Natural killer cell (primary cell): Measurements from ENCODE around the gene OR1S1. TPM values are rescaled to one million over a fixed set of nuclear protein-coding genes. Genes with fewer than 3 reads are reported as not detected.

ENCODE experiments used
- ATAC-seq, 3 donors: fragments of 150-1000 bp in 2 of 3; fragments of 200-7000 bp in 1 of 3; cut with Tn5 transposase; 1 replicate in 1 of 3; 2 replicates in 2 of 3; pipeline ENCODE4 v1.10.0; 2021; ENCODE audit warnings: mild to moderate bottlenecking in 2 of 3, moderate library complexity in 2 of 3
- DNase-seq, 2 donors: peaks; one replicate each; pipeline versions ENCODE4 v3.0.0 to v3.0.0-alpha.2; 2013 to 2021; ENCODE audit warnings: mixed read lengths in 1 of 2
- H3K27ac ChIP-seq: one replicate; pipeline ENCODE4 v1.5.1; 2013; ENCODE audit warnings: mild to moderate bottlenecking, low read length
- H3K27me3 ChIP-seq: one replicate; pipeline ENCODE4 v1.6.1; 2013; ENCODE audit warnings: low read length; ENCODE audit not compliant: control insufficient read depth, insufficient read depth
- H3K36me3 ChIP-seq: one replicate; pipeline ENCODE4 v1.6.1; 2013; ENCODE audit warnings: low read length; ENCODE audit not compliant: control insufficient read depth, insufficient read depth
- H3K4me1 ChIP-seq: one replicate; pipeline ENCODE4 v1.6.1; 2013; ENCODE audit warnings: low read length; ENCODE audit not compliant: control insufficient read depth, insufficient read depth
- H3K4me3 ChIP-seq: one replicate; pipeline ENCODE4 v1.5.1; 2013; ENCODE audit warnings: low read length
- H3K9me3 ChIP-seq: one replicate; pipeline ENCODE4 v1.6.1; 2013; ENCODE audit warnings: low read length; ENCODE audit not compliant: control insufficient read depth, insufficient read depth
- H3K27ac Mint-ChIP-seq, 2 donors: one replicate each; pipeline ENCODE4 v1.8.0; 2022; ENCODE audit warnings: mild to moderate bottlenecking in 2 of 2, mixed read lengths in 2 of 2, moderate library complexity in 1 of 2
- H3K27me3 Mint-ChIP-seq, 2 donors: one replicate each; pipeline ENCODE4 v1.8.0; 2022; ENCODE audit warnings: low read depth in 2 of 2, mixed read lengths in 2 of 2
- H3K36me3 Mint-ChIP-seq: one replicate; pipeline ENCODE4 v1.8.0; 2022; ENCODE audit warnings: mixed read lengths
- H3K4me1 Mint-ChIP-seq, 2 donors: one replicate each; pipeline ENCODE4 v1.8.0; 2022; ENCODE audit warnings: mixed read lengths in 2 of 2
- H3K4me3 Mint-ChIP-seq: one replicate; pipeline ENCODE4 v1.8.0; 2022; ENCODE audit warnings: mild to moderate bottlenecking, moderate library complexity, mixed read lengths
- H3K9me3 Mint-ChIP-seq, 2 donors: one replicate each; pipeline ENCODE4 v1.8.0; 2022; ENCODE audit warnings: mixed read lengths in 2 of 2
- WGBS: methylation state at CpG from one replicate; pipeline ENCODE4 v1.1.7; 2013; ENCODE audit warnings: missing lambda C conversion rate; ENCODE audit not compliant: insufficient coverage; 5-methylcytosine and 5-hydroxymethylcytosine counted together
- intact Hi-C: fragments of 100-400 bp; cut with micrococcal nuclease; formaldehyde crosslinking; loops from one replicate; pipeline ENCODE4 v1.14.2; 2022
- total RNA-seq, 4 donors: library from RNA; stranded (reverse); fragments of 120-200 nt in 1 of 4; gene quantifications; one replicate each; pipeline versions ENCODE4 v1.2.3 to v1.2.4, GENCODE V29; 2013 to 2022
- TF ChIP-seq, protein P1 (sequence below): fragments of 200-600 bp; IDR thresholded peaks from one replicate; pipeline ENCODE4 v1.8.0; 2022; ENCODE audit warnings: antibody characterized with exemption

OR1S1 gene
- total RNA-seq, 3 donors from 2014 or later (not counting 1 experiment from before 2014, with no cell fraction given), result not detected

DNA sequence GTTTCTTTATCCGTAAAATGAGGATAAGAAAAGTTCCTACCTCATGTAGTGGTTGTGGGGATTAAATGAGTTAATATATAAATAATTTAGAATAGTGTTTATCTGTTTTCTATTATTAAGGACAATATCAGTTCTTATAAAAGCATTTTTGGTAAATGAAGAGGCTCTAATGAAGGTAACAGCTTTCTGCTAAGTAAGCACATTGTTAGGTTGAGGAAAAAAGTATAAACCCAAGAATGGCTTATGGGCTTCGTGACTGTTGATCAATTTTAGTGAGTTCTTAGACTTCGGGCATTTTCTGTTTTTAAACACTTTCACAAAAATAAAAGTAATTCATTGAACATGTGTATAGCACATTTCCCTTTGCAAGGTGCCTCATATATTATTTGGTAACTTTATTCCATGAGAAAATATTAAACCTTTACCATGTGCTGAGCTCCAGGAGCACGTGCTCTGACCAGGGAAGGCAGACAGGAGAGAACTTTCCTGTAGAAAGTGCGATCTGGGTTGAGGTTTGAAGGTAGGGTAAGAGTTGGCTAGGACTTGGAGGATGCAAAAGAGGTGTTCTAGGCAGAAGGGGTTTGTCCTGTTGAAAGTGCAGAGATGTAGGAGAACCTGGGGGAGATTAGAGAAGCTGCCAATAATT, 35.0 kb upstream of the OR1S1 start:
- peaks cover 7 to 9% of the 10 kb centered on the region in 2 donors for H3K27me3 Mint-ChIP-seq
- no peak for DNase-seq
- no peaks in the 10 kb centered on the region for H3K36me3 Mint-ChIP-seq
- Histone ChIP-seq H3K4me1 (no peaks in the 10 kb centered on the region), H3K4me3 (no peak overlapping the region), H3K9me3 (no peaks in the 10 kb centered on the region), H3K27me3 (no peaks in the 10 kb centered on the region), H3K27ac (no peak overlapping the region), H3K36me3 (no peaks in the 10 kb centered on the region)
- no peaks in the 10 kb centered on the region for H3K9me3 Mint-ChIP-seq
- H3K4me1 Mint-ChIP-seq, result no peaks in the 10 kb centered on the region
- no peak overlapping the region for H3K27ac Mint-ChIP-seq
- no peak for ATAC-seq
- TF ChIP-seq, protein P1, sequence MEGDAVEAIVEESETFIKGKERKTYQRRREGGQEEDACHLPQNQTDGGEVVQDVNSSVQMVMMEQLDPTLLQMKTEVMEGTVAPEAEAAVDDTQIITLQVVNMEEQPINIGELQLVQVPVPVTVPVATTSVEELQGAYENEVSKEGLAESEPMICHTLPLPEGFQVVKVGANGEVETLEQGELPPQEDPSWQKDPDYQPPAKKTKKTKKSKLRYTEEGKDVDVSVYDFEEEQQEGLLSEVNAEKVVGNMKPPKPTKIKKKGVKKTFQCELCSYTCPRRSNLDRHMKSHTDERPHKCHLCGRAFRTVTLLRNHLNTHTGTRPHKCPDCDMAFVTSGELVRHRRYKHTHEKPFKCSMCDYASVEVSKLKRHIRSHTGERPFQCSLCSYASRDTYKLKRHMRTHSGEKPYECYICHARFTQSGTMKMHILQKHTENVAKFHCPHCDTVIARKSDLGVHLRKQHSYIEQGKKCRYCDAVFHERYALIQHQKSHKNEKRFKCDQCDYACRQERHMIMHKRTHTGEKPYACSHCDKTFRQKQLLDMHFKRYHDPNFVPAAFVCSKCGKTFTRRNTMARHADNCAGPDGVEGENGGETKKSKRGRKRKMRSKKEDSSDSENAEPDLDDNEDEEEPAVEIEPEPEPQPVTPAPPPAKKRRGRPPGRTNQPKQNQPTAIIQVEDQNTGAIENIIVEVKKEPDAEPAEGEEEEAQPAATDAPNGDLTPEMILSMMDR, result no peak
- intact Hi-C loops, result no loop called here
- no peak overlapping the region for H3K4me3 Mint-ChIP-seq
- WGBS, result 69% methylated on average over 3 of the region's 5 CpGs

DNA sequence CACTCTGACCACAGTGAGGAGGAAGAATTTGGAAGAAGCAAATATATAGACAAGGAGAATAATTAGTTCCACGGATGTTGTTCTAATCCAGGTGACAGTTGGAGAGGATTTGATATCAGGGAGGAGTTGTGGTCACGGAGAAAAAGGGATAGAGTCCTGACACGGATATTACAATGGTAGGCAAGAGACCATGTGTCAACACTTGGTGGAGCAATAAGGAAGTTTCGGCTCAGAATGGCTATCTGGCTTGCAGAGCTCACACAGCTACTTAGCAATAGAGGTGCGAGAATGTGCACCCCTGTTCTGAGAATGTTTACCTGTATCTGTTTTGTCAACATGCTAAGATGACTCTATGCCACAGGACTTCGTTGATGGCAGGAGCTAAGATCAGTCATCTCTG, 34.1 kb upstream of the OR1S1 start:
- Mint-ChIP-seq H3K36me3 (no peaks in the 10 kb centered on the region), H3K27me3 (peaks cover 7 to 9% of the 10 kb centered on the region in 2 donors), H3K27ac (no peak overlapping the region), H3K9me3 (no peaks in the 10 kb centered on the region), H3K4me1 (no peaks in the 10 kb centered on the region), H3K4me3 (no peak overlapping the region)
- H3K9me3 ChIP-seq, result no peaks in the 10 kb centered on the region
- no peaks in the 10 kb centered on the region for H3K27me3 ChIP-seq
- H3K27ac ChIP-seq, result no peak overlapping the region
- WGBS, result 79% methylated on average over 5 of the region's 6 CpGs
- H3K4me3 ChIP-seq, result no peak overlapping the region
- no peaks in the 10 kb centered on the region for H3K4me1 ChIP-seq
- DNase-seq (no peak), ATAC-seq (no peak)
- intact Hi-C loops, result no loop called here
- H3K36me3 ChIP-seq, result no peaks in the 10 kb centered on the region
- TF ChIP-seq, protein P1, result no peak

DNA sequence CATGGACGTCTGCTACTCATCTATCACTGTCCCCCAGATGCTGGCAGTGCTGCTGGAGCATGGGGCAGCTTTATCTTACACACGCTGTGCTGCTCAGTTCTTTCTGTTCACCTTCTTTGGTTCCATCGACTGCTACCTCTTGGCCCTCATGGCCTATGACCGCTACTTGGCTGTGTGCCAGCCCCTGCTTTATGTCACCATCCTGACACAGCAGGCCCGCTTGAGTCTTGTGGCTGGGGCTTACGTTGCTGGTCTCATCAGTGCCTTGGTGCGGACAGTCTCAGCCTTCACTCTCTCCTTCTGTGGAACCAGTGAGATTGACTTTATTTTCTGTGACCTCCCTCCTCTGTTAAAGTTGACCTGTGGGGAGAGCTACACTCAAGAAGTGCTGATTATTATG, 32.9 kb upstream of the OR1S1 start:
- Histone ChIP-seq H3K4me1 (no peaks in the 10 kb centered on the region), H3K4me3 (no peak overlapping the region), H3K27ac (no peak overlapping the region), H3K9me3 (no peaks in the 10 kb centered on the region), H3K36me3 (no peaks in the 10 kb centered on the region), H3K27me3 (no peaks in the 10 kb centered on the region)
- ATAC-seq (no peak), DNase-seq (no peak)
- no peaks in the 10 kb centered on the region for H3K36me3 Mint-ChIP-seq
- 95% methylated on average over 7 of the region's 7 CpGs for WGBS
- no peaks in the 10 kb centered on the region for H3K4me1 Mint-ChIP-seq
- intact Hi-C loops, result no loop called here
- no peak overlapping the region for H3K4me3 Mint-ChIP-seq
- H3K9me3 Mint-ChIP-seq, result no peaks in the 10 kb centered on the region
- H3K27ac Mint-ChIP-seq, result no peak overlapping the region
- TF ChIP-seq, protein P1, result no peak
- peaks cover 7 to 9% of the 10 kb centered on the region in 2 donors for H3K27me3 Mint-ChIP-seq

DNA sequence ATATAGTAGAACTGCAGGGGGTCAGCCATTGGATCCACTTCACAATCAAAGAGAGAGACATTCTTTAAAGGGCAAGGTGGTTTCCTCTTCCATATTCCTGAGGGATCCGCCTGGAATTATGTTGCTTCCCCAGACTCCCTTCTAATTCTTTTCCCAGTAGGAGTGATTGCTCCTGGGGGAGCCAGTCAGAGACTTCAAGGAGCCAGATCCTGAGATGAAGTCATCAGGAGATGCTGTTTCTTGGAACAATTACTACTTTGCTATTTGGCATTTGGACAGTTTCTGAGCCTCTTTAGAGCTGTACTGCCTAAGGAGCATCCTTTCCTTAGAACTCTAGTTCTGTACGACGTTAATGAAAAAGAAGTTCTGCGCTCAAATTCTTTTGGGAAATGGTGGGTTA, 25.6 kb upstream of the OR1S1 start:
- no peak for ATAC-seq
- 93% methylated on average over 3 of the region's 4 CpGs for WGBS
- no peak overlapping the region for H3K4me3 Mint-ChIP-seq

More for the DNA sequence above, 25.6 kb upstream of the OR1S1 start:
- H3K36me3 Mint-ChIP-seq, result no peaks in the 10 kb centered on the region
- peaks cover 0 to 5% of the 10 kb centered on the region in 2 donors for H3K27me3 Mint-ChIP-seq
- no peak for DNase-seq
- no peaks in the 10 kb centered on the region for H3K27me3 ChIP-seq
- intact Hi-C loops, result no loop called here
- TF ChIP-seq, protein P1, result no peak
- H3K4me3 ChIP-seq, result no peak overlapping the region
- H3K9me3 ChIP-seq, result no peaks in the 10 kb centered on the region
- H3K4me1 ChIP-seq, result no peaks in the 10 kb centered on the region
- H3K4me1 Mint-ChIP-seq, result no peaks in the 10 kb centered on the region
- no peaks in the 10 kb centered on the region for H3K36me3 ChIP-seq
- H3K27ac Mint-ChIP-seq, result no peak overlapping the region
- H3K9me3 Mint-ChIP-seq, result no peaks in the 10 kb centered on the region
- H3K27ac ChIP-seq, result no peak overlapping the region
